ENCODE data around the gene TRIM63. TPM values are rescaled to one million over a fixed set of nuclear protein-coding genes. Genes with fewer than 3 reads are reported as not detected.

Gene TRIM63
- total and polyA plus RNA-seq, 2 donors (not counting 3 experiments of a cell fraction or from before 2014, with no cell fraction given): not detected

DNA sequence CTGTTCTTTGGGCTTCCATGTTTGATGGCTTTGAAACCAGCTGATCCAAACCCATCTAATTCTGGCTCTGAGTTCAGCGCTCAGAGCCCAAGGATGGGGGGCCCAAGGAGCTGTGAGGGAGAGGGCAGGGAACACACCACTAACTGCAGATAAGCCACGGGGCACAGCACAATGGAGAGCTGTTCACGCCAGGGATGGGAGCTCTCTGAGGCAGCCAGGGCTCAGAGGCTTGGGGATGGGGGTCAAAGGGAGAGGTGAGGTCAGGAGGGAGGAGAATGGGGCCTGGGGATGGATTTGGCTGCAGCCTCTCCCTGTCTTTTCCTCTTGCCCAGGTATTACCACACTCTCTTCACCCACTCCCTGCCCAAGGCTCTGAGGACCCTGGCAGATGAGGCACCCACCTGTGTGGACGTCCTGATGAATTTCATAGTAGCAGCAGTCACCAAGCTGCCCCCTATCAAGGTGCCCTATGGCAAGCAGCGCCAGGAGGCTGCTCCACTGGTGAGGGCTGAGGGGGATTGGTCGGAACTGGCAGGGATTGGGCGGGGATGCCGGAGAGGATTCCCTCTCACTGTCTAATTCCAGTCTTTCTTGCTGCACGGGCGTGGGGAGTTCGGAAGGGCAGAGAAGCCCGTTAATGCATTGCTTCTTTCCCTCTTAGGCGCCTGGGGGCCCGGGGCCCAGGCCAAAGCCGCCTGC, 32.8 kb downstream of the TRIM63 start:
- intact Hi-C loops (cut with micrococcal nuclease): loop anchor here (1.0 to 5.0 kb wide), 4 partner anchors 139 to 286 kb away; partner anchors contain the start of gene CEP85
- peaks cover 0 to 3% of the 10 kb centered on the region in 2 experiments for H3K27me3 ChIP-seq (ENCODE audit: control insufficient read depth in 2 of 2, insufficient read depth in 2 of 2, low read length in 2 of 2)
- ChIA-PET CTCF (interaction anchor here (0.7 to 4.3 kb wide), 15 partner anchors 9 to 382 kb away, joined by 3 to 151 read pairs (median 8); partner anchors contain the start of genes C1orf232, CEP85, EXTL1 and ZNF593), POLR2A (interaction anchor here (0.5 kb wide), 1 partner anchor 153 kb away, joined by 3 read pairs; no protein-coding TSS in a partner anchor)
- BruUV-seq (replicated peaks): no TSS peak
- no peaks in the 10 kb centered on the region for H3K9me1 ChIP-seq (replicated peaks; ENCODE audit: control insufficient read depth, extremely low read depth, insufficient read depth, low read length)
- H3K4me3 ChIP-seq (replicated peaks in 1 of 3; ENCODE audit: insufficient read depth in 1 of 3, low read depth in 1 of 3, low read length in 3 of 3): peak overlapping the region; percentile 65 to 85 (median 81)
- dilution Hi-C loops (cut with MboI; ENCODE audit: extremely low pct_ligation_motif_present, low sequenced_read_pairs): no loop called here
- no peak overlapping the region for H3K27ac ChIP-seq (ENCODE audit: insufficient read depth, low read depth, low read length)
- H3K36me3 ChIP-seq (ENCODE audit: control insufficient read depth in 2 of 2, extremely low read depth in 1 of 2, insufficient read depth in 2 of 2, low read length in 2 of 2): no peaks in the 10 kb centered on the region
- DNase-seq (ENCODE audit: low read depth, low spot score) (no peak), FAIRE-seq (peak; percentile 44)
- no peak overlapping the region for H3K9ac ChIP-seq (replicated peaks; ENCODE audit: extremely low read depth, insufficient read depth, low read length)
- TF ChIP-seq, protein P1, sequence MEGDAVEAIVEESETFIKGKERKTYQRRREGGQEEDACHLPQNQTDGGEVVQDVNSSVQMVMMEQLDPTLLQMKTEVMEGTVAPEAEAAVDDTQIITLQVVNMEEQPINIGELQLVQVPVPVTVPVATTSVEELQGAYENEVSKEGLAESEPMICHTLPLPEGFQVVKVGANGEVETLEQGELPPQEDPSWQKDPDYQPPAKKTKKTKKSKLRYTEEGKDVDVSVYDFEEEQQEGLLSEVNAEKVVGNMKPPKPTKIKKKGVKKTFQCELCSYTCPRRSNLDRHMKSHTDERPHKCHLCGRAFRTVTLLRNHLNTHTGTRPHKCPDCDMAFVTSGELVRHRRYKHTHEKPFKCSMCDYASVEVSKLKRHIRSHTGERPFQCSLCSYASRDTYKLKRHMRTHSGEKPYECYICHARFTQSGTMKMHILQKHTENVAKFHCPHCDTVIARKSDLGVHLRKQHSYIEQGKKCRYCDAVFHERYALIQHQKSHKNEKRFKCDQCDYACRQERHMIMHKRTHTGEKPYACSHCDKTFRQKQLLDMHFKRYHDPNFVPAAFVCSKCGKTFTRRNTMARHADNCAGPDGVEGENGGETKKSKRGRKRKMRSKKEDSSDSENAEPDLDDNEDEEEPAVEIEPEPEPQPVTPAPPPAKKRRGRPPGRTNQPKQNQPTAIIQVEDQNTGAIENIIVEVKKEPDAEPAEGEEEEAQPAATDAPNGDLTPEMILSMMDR (IDR thresholded peaks at IDR 0.05; ENCODE audit: extremely low read depth in 1 of 2, insufficient read depth in 1 of 2, low read depth in 1 of 2, low read length in 2 of 2): no peak
- TF ChIP-seq POLR2AphosphoS5 (IDR thresholded peaks at IDR 0.05; ENCODE audit: insufficient read depth, low read depth, low read length): no peak
- TF ChIP-seq MAX (IDR thresholded peaks at IDR 0.05; ENCODE audit: insufficient read depth, insufficient read length): no peak
- no peak for TF ChIP-seq POLR2A (IDR thresholded peaks at IDR 0.05; ENCODE audit: low read depth, low read length)
- no peak for TF ChIP-seq EZH2 (IDR thresholded peaks at IDR 0.05; ENCODE audit: borderline replicate concordance, low read depth, low read length, severe bottlenecking)
- TF ChIP-seq MYC (IDR thresholded peaks at IDR 0.05; ENCODE audit: low read depth, low read length): no peak
- TF ChIP-seq GATA2 (IDR thresholded peaks at IDR 0.05; ENCODE audit: insufficient read depth, insufficient read length, low read depth, low read length): no peak
- TF ChIP-seq FOS (IDR thresholded peaks at IDR 0.05; ENCODE audit: borderline replicate concordance, insufficient read depth, low read length): no peak
- no peak for TF ChIP-seq JUN (IDR thresholded peaks at IDR 0.05; ENCODE audit: borderline replicate concordance, insufficient read depth, insufficient read length, low read depth)
- H3K4me2 ChIP-seq (ENCODE audit: insufficient read depth, low read length): peak overlapping the region; percentile 90
- no peaks in the 10 kb centered on the region for H3K9me3 ChIP-seq (replicated peaks; ENCODE audit: control insufficient read depth, insufficient read depth, low read length)
- no peaks in the 10 kb centered on the region for H4K20me1 ChIP-seq (replicated peaks; ENCODE audit: control insufficient read depth, extremely low read depth, insufficient read depth, low read length)
- H3K79me2 ChIP-seq (ENCODE audit: control insufficient read depth, insufficient read depth, low read length): no peaks in the 10 kb centered on the region
- peak overlapping the region; percentile 99 for H2AFZ ChIP-seq (ENCODE audit: low read depth, low read length)
- H3K4me1 ChIP-seq (ENCODE audit: control insufficient read depth, extremely low read depth, insufficient read depth, low read length): peaks cover 15% of the 10 kb centered on the region
